Measurements from ENCODE around the gene SBF2. TPM values are rescaled to one million over a fixed set of nuclear protein-coding genes. Genes with fewer than 3 reads are reported as not detected.

The SBF2 gene
- total RNA-seq, 4 donors from 2014 or later, result 53.8 to 125 (median 76.4) TPM

DNA sequence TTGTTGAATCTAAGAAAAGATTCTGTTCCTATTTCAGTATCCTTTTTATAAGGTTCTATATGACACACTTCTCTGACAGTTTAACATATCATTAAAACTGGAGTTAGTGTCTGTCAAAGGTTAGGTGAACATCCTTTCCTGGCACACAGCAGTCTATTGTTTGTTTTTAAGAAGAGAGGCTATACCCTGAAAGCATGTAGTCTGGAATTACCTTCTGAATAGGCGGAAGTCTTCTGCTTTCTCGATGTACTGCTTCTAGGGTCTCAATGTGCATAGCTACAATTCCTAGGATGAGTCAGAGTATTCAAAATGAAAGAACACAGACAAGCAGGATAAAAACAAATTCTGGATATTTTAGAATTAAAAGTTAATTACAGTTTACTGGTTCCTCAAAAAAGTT is 441.6 kb downstream of the SBF2 start:
- ATAC-seq (ENCODE audit: low FRiP score) (no peak), DNase-seq (ENCODE audit: low spot score) (no peak)
- TF ChIP-seq, protein P1, sequence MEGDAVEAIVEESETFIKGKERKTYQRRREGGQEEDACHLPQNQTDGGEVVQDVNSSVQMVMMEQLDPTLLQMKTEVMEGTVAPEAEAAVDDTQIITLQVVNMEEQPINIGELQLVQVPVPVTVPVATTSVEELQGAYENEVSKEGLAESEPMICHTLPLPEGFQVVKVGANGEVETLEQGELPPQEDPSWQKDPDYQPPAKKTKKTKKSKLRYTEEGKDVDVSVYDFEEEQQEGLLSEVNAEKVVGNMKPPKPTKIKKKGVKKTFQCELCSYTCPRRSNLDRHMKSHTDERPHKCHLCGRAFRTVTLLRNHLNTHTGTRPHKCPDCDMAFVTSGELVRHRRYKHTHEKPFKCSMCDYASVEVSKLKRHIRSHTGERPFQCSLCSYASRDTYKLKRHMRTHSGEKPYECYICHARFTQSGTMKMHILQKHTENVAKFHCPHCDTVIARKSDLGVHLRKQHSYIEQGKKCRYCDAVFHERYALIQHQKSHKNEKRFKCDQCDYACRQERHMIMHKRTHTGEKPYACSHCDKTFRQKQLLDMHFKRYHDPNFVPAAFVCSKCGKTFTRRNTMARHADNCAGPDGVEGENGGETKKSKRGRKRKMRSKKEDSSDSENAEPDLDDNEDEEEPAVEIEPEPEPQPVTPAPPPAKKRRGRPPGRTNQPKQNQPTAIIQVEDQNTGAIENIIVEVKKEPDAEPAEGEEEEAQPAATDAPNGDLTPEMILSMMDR (IDR thresholded peaks at IDR 0.05), result no peak

DNA sequence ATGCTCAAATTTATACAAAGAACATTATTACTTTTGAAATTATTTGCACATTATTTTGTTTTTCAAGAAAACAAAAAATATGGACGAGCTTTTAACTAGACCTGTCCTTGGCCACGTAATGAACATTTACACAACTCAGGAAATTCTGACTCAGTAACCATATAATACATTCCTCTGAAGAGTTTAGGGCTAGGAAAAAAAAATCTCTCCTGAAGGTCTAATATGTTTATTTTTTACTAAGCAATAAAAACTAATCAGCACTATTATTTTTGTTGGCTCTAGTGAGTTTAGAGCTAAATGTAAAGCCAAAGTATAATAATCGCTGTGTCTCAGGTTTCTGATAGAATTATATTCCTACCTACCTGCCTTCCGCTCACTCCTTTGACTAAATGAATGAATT is 442.7 kb downstream of the SBF2 start:
- no peak for DNase-seq (ENCODE audit: low spot score)
- TF ChIP-seq, protein P1 (IDR thresholded peaks at IDR 0.05), result no peak
- ATAC-seq (ENCODE audit: low FRiP score), result no peak

DNA sequence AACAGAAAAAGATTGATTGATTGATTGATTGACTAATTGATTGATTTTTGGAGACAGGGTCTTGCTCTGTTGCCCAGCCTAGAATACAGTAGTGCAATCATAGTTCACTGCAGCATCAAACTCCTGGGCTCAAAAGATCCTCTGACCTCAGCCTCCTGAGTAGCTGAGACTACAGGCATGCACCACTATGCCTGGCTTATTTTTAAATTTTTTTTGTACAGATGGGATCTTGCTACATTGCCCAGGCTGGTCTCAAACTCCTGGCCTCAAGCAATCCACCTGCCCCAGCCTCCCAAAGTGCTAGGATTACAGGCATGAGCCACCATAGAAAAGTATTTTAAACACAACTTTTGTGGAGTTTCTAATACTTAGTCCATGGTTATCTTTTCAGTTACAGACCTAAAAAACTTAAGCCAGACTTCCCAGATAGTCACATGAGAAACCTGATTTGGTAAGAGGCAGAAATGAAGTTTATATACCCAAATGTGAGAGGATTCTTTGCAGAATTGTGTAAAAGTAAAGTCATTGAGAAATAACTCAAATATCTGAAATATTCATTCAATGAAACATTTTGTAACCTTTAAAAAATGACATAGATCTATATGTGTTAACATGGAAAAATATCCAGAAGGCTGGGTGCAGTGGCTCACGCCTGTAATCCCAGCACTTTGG is 443.7 kb downstream of the SBF2 start:
- TF ChIP-seq, protein P1 (IDR thresholded peaks at IDR 0.05), result no peak
- ATAC-seq (ENCODE audit: low FRiP score) (no peak), DNase-seq (ENCODE audit: low spot score) (no peak)

DNA sequence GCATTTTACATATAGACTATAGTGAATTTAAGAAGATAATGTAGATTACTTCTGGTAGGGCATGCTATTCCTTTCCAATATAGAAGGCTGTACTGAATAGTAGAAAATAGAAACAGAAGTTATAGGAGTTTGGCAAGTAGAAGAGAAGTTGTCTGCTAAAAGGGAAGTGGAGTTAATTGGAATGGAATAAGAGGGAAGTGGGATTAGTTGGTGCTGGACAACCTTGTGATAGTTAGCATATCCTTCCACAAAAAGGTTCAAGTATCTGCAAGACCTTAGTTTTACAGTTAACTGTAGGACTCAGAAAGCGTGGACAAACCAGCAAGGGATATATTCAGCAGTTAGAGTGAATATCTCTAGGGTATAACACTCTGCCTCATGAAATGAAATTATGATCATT is 444.6 kb downstream of the SBF2 start:
- DNase-seq (ENCODE audit: low spot score) (no peak), ATAC-seq (ENCODE audit: low FRiP score) (no peak)
- TF ChIP-seq, protein P1 (IDR thresholded peaks at IDR 0.05), result no peak

DNA sequence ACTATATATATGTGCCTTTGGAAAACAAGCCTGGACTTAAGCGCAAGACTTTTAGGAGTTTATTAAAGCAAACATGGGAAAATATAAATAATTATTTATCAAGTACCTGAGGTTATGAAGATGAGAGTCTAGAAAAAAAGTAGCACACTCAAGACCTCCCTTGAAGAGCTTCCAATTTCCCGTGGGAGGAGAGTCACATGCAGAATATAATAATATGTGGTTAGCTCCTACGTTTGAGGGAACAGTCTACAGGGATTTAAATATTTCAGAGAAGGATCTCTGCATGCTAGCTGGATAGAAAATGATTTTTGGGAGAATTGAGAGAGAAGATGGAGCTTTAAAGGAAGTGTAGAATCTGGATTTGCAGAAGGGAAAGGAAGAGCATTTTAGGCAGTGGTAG is 446.4 kb downstream of the SBF2 start:
- DNase-seq (ENCODE audit: low spot score) (no peak), ATAC-seq (ENCODE audit: low FRiP score) (no peak)
- TF ChIP-seq, protein P1 (IDR thresholded peaks at IDR 0.05), result no peak

DNA sequence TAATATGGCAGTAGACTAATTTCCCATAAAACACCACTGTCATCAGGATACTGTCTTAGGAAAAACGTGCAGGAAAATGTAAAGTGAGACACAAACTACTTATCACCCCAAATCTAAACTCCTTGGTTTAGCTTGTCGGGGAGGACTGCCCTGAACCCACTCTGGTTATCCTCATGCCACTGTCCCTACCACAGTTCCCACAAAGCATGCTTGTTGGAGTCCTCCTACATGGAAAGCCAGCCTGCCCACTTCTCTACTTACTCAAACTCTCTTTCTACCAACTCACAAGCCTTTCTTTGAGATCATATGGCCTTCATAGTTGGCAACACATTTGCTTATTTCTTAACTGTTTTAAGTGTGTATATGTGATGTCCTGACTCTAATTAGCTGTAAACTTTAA is 451.1 kb downstream of the SBF2 start:
- DNase-seq (ENCODE audit: low spot score), result no peak
- TF ChIP-seq, protein P1 (IDR thresholded peaks at IDR 0.05), result no peak
- ATAC-seq (ENCODE audit: low FRiP score), result no peak

DNA sequence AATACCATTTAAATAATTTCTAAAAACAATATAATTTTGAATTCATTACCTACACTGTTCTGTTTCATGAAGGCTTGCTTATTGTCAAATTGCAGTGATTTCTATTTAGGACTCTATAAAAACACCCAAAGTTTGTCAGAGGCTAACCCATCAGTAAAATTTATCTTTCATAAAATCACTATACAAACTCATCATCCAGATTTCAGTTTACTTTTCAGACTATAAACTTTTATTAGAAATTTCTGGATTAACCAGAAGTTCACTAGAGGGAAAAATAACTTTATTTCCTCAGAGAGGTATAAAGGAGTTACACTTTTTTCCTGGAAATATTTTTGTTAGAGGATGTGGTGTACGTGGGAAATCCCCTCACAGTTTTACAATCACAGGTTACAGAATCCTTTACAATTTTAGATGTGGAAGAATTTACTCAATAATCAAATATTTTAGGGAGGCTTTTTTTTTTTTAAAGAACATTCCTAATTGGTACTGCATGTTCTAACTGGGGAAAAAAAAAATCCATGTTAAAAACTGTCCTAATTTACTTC is 453.5 kb downstream of the SBF2 start:
- TF ChIP-seq, protein P1 (IDR thresholded peaks at IDR 0.05), result no peak
- ATAC-seq (ENCODE audit: low FRiP score) (peak; percentile 63), DNase-seq (ENCODE audit: low spot score) (no peak)
